H9 (cell line): ENCODE results near the gene CENPO. TPM values are rescaled to one million over a fixed set of nuclear protein-coding genes. Genes with fewer than 3 reads are reported as not detected.

Experiments used
- DNase-seq: peaks from one replicate; pipeline ENCODE4 v3.0.0-alpha.2; 2017
- H2AFZ ChIP-seq: one replicate; pipeline ENCODE4 v1.6.1; 2013; ENCODE audit warnings: mild to moderate bottlenecking, low read length, control low read depth, moderate library complexity
- H2AK5ac ChIP-seq: 2 replicates; pipeline ENCODE4 v1.6.1; 2013; ENCODE audit warnings: low read length, control low read depth, mixed read lengths; ENCODE audit not compliant: insufficient read length
- H2BK120ac ChIP-seq: one replicate; pipeline ENCODE4 v1.6.1; 2013; ENCODE audit warnings: low read depth, mild to moderate bottlenecking, low read length, control low read depth, inconsistent platforms; ENCODE audit not compliant: poor library complexity, severe bottlenecking
- H2BK12ac ChIP-seq: 2 replicates; pipeline ENCODE4 v1.6.1; 2013; ENCODE audit warnings: low read length, control low read depth, mixed read lengths, low read depth; ENCODE audit not compliant: insufficient read length
- H2BK15ac ChIP-seq: 2 replicates; pipeline ENCODE4 v1.6.1; 2013; ENCODE audit warnings: low read depth, low read length, control low read depth
- H2BK20ac ChIP-seq: one replicate; pipeline ENCODE4 v1.6.1; 2013; ENCODE audit warnings: low read depth, mild to moderate bottlenecking, low read length, control low read depth, inconsistent platforms; ENCODE audit not compliant: poor library complexity, severe bottlenecking
- H2BK5ac ChIP-seq: 2 replicates; pipeline ENCODE4 v1.6.1; 2013; ENCODE audit warnings: low read length, control low read depth, mixed read lengths; ENCODE audit not compliant: insufficient read length
- H3K14ac ChIP-seq: 2 replicates; pipeline ENCODE4 v1.6.1; 2013; ENCODE audit warnings: low read length, control low read depth; ENCODE audit not compliant: insufficient read depth
- H3K18ac ChIP-seq: 2 replicates; pipeline ENCODE4 v1.6.1; 2013; ENCODE audit warnings: low read depth, mild to moderate bottlenecking, mixed read lengths, low read length, control low read depth; ENCODE audit not compliant: insufficient read length
- H3K23ac ChIP-seq: 2 replicates; pipeline ENCODE4 v1.6.1; 2013; ENCODE audit warnings: low read length, control low read depth, mixed read lengths, low read depth; ENCODE audit not compliant: insufficient read length
- H3K23me2 ChIP-seq: 2 replicates; pipeline ENCODE4 v1.6.1; 2013; ENCODE audit warnings: low read depth, mild to moderate bottlenecking, mixed read lengths, low read length, control low read depth; ENCODE audit not compliant: insufficient read length, poor library complexity, severe bottlenecking
- H3K27ac ChIP-seq: 2 replicates; pipeline ENCODE4 v1.5.1; 2013; ENCODE audit warnings: low read length, control low read depth, mixed read lengths, low read depth; ENCODE audit not compliant: insufficient read length
- H3K27me3 ChIP-seq: 2 replicates; pipeline ENCODE4 v1.6.1; 2013; ENCODE audit warnings: low read length, control low read depth, inconsistent platforms; ENCODE audit not compliant: insufficient read depth
- H3K4ac ChIP-seq: 2 replicates; pipeline ENCODE4 v1.6.1; 2013; ENCODE audit warnings: low read depth, mild to moderate bottlenecking, control low read depth, inconsistent platforms, low read length, moderate library complexity
- H3K4me1 ChIP-seq: 2 replicates; pipeline ENCODE4 v1.6.1; 2013; ENCODE audit warnings: low read length, control low read depth, inconsistent platforms; ENCODE audit not compliant: insufficient read depth
- H3K4me2 ChIP-seq: 2 replicates; pipeline ENCODE4 v1.6.1; 2013; ENCODE audit warnings: low read length, control low read depth, mixed read lengths; ENCODE audit not compliant: insufficient read length, insufficient read depth
- H3K56ac ChIP-seq: 2 replicates; pipeline ENCODE4 v1.6.1; 2013; ENCODE audit warnings: low read depth, mild to moderate bottlenecking, mixed read lengths, low read length, control low read depth; ENCODE audit not compliant: insufficient read length
- H3K79me1 ChIP-seq: 2 replicates; pipeline ENCODE4 v1.6.1; 2013; ENCODE audit warnings: low read depth, mild to moderate bottlenecking, moderate library complexity, low read length, control low read depth, inconsistent platforms; ENCODE audit not compliant: insufficient read depth, poor library complexity, severe bottlenecking
- H3K79me2 ChIP-seq: 2 replicates; pipeline ENCODE4 v1.6.1; 2013; ENCODE audit warnings: low read length, control low read depth, inconsistent platforms; ENCODE audit not compliant: insufficient read depth
- H3K9ac ChIP-seq: 2 replicates; pipeline ENCODE4 v1.6.1; 2013; ENCODE audit warnings: low read length, control low read depth, mixed read lengths; ENCODE audit not compliant: insufficient read length; ENCODE audit errors: extremely low read depth
- H3K9me3 ChIP-seq: one replicate; pipeline ENCODE4 v1.6.1; 2013; ENCODE audit warnings: low read depth, low read length, inconsistent platforms; ENCODE audit not compliant: control insufficient read depth
- H3T11ph ChIP-seq: one replicate; pipeline ENCODE4 v1.6.1; 2013; ENCODE audit warnings: mild to moderate bottlenecking, low read length, control low read depth, inconsistent platforms
- H4K20me1 ChIP-seq: one replicate; pipeline ENCODE4 v1.6.1; 2013; ENCODE audit not compliant: control insufficient read depth, insufficient read length, insufficient read depth
- H4K5ac ChIP-seq: 2 replicates; pipeline ENCODE4 v1.6.1; 2013; ENCODE audit warnings: low read depth, mild to moderate bottlenecking, mixed read lengths, low read length, control low read depth; ENCODE audit not compliant: insufficient read length
- H4K8ac ChIP-seq: replicated peaks from 2 replicates; pipeline ENCODE4 v1.6.1; 2013; ENCODE audit warnings: low read length, control low read depth, mixed read lengths, low read depth; ENCODE audit not compliant: insufficient read length
- H4K91ac ChIP-seq: 2 replicates; pipeline ENCODE4 v1.6.1; 2013; ENCODE audit warnings: low read depth, mild to moderate bottlenecking, moderate library complexity, mixed read lengths, low read length, control low read depth; ENCODE audit not compliant: insufficient read length
- H3K27ac Mint-ChIP-seq, 3 experiments: 2 replicates in 2 of 3; 3 replicates in 1 of 3; pipeline ENCODE4 v1.8.0; 2020 to 2021; ENCODE audit warnings: mixed read lengths in 3 of 3, mild to moderate bottlenecking in 1 of 3, moderate library complexity in 1 of 3
- H3K27me3 Mint-ChIP-seq: 2 replicates; pipeline ENCODE4 v1.8.0; 2021; ENCODE audit warnings: low read depth, mild to moderate bottlenecking, moderate library complexity, mixed read lengths
- H3K36me3 Mint-ChIP-seq, 3 experiments: 2 replicates in 2 of 3; 3 replicates in 1 of 3; pipeline ENCODE4 v1.8.0; 2020 to 2021; ENCODE audit warnings: low read depth in 3 of 3, mixed read lengths in 3 of 3; ENCODE audit not compliant: insufficient read depth in 1 of 3
- H3K4me1 Mint-ChIP-seq, 2 experiments: 2 replicates each; pipeline ENCODE4 v1.8.0; 2020; ENCODE audit warnings: mixed read lengths in 2 of 2
- H3K4me3 Mint-ChIP-seq, 2 experiments: 2 replicates in 1 of 2; 3 replicates in 1 of 2; pipeline ENCODE4 v1.8.0; 2020 to 2021; ENCODE audit warnings: mild to moderate bottlenecking in 2 of 2, mixed read lengths in 2 of 2, moderate library complexity in 1 of 2
- H3K9me3 Mint-ChIP-seq, 2 experiments: 2 replicates in 1 of 2; 3 replicates in 1 of 2; pipeline ENCODE4 v1.8.0; 2020; ENCODE audit warnings: mild to moderate bottlenecking in 2 of 2, mixed read lengths in 2 of 2, moderate library complexity in 1 of 2
- CTCF ChIP-seq: fragments of 200-600 bp; sonication (generic); conservative IDR thresholded peaks from 3 replicates; pipeline ENCODE4 v1.8.0; 2021; ENCODE audit warnings: antibody characterized with exemption, mild to moderate bottlenecking
- WGBS: extraction: QIAGEN DNeasy Blood & Tissue Kit; methylation state at CpG from one replicate; pipeline ENCODE4 v1.1.7; 2013; ENCODE audit warnings: missing lambda C conversion rate, low lambda C conversion rate, mixed read lengths; ENCODE audit not compliant: insufficient read length; ENCODE audit errors: extremely low coverage; 5-methylcytosine and 5-hydroxymethylcytosine counted together
- total RNA-seq: library from RNA; stranded (reverse); gene quantifications from 2 replicates; pipeline ENCODE4 v1.2.1, GENCODE V29; 2021

The CENPO gene
- total RNA-seq, 1 experiment from 2014 or later, result 49.5 TPM

DNA sequence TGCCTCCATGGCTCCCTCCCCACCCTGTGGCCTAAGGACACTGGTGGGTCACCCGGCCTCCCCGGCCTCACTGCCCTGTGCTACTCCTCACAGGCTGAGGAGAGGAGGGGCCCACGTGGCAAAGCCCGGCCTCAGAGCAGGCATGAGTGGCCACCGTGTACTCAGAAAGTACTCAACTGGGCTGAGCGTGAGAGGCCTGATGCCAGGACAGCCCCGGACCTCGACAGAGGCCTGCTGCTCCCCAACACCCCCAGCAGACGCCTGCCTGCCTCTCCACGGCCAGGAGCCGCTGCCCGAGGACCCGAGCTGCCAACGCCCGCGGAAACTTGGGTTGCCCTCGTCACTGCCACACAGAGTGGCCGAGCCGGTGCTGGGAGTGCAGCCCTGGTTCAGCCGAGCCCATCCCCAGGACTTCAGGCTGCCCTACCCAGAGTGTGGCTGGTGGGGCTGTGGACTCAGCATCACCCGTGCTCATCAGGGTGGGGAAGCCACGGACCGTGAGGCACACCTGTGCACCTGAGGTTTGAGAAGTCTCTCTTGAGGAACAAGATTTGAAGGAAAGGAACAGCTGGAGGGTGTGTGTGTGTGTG lies 59.3 kb downstream of the CENPO start:
- no peaks in the 10 kb centered on the region for H3K27me3 ChIP-seq
- no peak overlapping the region for H2BK15ac ChIP-seq
- no peaks in the 10 kb centered on the region for H4K20me1 ChIP-seq
- no peaks in the 10 kb centered on the region for H3K79me2 ChIP-seq
- H3K4me1 ChIP-seq, result no peaks in the 10 kb centered on the region
- no peak overlapping the region for H2BK120ac ChIP-seq
- Mint-ChIP-seq H3K27me3 (no peaks in the 10 kb centered on the region), H3K36me3 (peaks cover 11 to 19% (median 11%) of the 10 kb centered on the region in 3 experiments; a peak in 6 of 7 replicates), H3K27ac (no peak overlapping the region), H3K9me3 (peaks cover 10 to 14% of the 10 kb centered on the region in 2 experiments), H3K4me1 (no peaks in the 10 kb centered on the region), H3K4me3 (no peak overlapping the region)
- peak overlapping the region; percentile 21; the same call in 1 of the 2 replicates for H3K14ac ChIP-seq
- no peak overlapping the region for H3K56ac ChIP-seq
- H3K23me2 ChIP-seq, result no peaks in the 10 kb centered on the region
- H3T11ph ChIP-seq, result no peak overlapping the region
- no peak overlapping the region for H4K8ac ChIP-seq
- no peak overlapping the region for H3K23ac ChIP-seq
- H2BK5ac ChIP-seq, result no peak overlapping the region
- H3K27ac ChIP-seq, result no peak overlapping the region
- no peak overlapping the region for H2BK12ac ChIP-seq
- WGBS, result no CpG with 5 or more reads among the region's 23 CpGs
- no peak overlapping the region for H2AK5ac ChIP-seq
- no peak overlapping the region for H3K4me2 ChIP-seq
- no peak overlapping the region for H4K91ac ChIP-seq
- H2AFZ ChIP-seq, result no peak overlapping the region
- H3K9ac ChIP-seq, result no peak overlapping the region
- peaks cover 8% of the 10 kb centered on the region for H3K9me3 ChIP-seq
- H3K79me1 ChIP-seq, result no peaks in the 10 kb centered on the region
- TF ChIP-seq CTCF, result no peak
- H3K18ac ChIP-seq, result no peak overlapping the region
- no peak overlapping the region for H2BK20ac ChIP-seq
- H4K5ac ChIP-seq, result no peak overlapping the region
- no peak overlapping the region for H3K4ac ChIP-seq
- DNase-seq, result no peak
